Dedifferentiated amniotic fluid mesenchymal stem cell (primary cell): ENCODE data around the gene TMCC1.
"Not testable (repeated sequence)": the region's sequence is repeated elsewhere in the genome, so short reads cannot be mapped to it uniquely, and the experiment has no call there.

Source experiments
- DNase-seq: peaks from one replicate; pipeline ENCODE4 v3.0.0-alpha.2; 2016; ENCODE audit errors: extremely low spot score

TMCC1 gene

DNA sequence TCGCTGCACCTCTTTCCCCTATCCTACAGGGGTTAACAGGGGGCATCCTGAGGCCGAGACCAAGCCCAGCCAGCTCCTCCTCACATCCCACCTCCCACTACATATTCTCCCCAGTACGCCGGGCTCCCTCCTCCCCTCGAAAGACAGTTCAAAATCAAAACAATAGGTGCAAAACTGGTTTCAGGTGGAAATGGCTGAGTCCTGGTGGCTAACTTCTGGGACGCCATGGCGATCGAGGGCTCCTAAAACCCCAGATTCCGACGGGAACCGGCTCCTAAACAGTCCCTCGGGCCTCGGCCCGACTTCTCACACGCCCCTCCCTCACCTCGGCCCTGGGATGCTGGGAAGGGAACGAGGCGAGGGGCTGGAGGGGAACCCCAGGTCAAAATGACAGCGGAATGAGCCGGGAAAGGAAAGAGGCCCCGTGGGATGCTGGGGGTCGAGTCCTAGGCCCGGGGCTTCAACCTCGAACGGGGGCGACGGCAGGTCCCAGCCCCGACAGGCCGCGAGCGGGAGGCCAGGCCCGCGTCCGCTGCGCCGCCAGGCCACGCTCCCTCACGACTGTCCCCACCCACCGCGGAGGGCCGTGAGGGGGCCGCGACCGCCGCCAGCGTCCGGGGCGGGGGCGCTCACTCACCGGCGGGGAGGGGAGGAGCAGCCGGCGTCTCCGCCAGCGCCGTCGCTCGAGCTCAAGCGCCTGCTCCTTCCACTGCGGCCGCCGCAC, 492 bp downstream of the TMCC1 start:
- peak; percentile 16 for DNase-seq

DNA sequence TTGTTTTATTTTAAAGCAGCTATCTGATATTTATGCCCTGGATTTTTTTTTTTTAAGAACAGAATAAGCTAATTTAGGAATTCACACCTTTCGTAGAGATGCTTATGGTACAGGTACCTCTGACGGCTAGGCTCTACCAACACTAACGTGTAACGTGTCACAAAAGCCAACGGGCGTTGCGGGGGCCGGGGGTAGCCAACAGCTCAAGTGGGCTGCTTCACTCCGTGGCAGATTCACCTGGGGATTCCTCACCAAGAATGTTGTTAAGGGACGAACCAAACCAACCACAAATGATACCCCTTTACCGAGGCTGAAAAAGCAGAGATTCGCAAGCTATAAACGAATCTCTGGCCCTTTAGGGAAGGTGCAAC, 1.0 kb downstream of the TMCC1 start:
- DNase-seq: no peak

DNA sequence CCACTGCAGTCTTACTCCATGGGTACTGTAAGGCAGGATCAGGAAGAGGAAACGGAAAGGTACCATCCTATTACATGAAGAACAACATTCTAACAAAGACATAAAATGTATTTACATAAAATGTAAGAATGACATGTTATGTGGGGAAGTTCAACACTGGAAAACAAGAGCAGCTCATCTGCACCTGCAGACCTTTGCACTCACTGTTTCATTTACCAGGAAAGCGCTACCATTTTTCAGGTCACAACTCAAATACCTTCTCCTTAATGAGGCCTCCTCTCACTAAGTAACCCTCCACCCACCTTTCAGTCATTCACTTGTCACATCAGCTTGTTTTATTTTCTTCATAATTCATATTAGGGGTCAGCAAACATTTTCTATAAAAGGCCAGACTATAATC, 2.6 kb downstream of the TMCC1 start:
- no peak for DNase-seq

DNA sequence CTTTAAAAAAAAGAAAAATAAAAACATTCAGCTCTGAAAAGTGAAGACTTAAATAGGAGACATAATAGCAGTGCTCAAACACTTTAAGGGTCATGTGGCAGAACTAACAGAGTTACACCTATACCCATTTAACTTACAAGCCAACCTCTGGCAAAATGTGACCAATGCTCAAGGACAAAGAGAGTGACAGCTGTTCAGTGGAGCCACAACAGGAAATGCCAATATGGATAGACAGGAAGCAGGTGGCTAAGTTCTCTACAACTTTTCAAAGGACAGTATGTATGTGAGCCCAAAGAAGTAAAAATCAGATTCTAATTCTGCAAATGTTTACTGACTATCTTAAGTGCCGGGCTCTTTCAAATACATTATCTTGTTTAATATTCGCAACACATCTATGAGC, 3.4 kb downstream of the TMCC1 start:
- no peak for DNase-seq

DNA sequence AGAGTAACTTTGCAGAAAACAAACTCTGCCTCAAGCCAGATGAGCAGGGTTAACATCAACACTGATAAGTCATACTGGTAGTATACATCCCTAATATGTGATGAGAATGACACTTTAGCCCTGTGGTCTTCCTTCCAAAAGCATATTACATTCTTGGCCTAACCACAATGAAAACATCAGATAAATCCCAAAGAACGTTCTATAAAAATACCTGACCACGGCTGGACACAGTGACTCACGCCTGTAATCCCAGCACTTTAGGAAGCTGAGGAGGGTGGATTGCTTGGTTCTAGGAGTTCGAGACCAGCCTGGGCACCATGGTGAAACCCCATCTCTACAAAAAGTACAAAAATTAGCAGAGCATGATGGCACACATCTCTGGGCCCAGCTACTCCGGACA, 4.7 kb downstream of the TMCC1 start:
- peak; percentile 66 for DNase-seq

DNA sequence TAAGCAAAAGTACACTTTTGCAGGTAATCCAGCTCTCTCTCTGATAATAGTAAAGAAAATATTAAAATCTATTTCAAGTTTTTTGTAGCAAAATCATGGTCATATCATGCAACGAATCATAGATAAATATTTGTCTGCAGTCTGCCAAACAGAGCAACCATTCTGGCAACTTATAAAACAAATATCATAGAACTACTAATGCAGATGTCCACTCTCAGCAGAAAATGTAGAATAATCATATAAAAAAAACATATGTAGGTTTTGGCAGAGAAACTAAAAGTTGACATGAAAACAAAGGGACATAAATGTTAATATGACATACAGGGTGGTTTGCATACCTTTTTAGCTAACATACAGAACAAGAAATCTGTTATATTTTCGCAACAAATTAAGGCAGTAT, 12.2 kb downstream of the TMCC1 start:
- no peak for DNase-seq

DNA sequence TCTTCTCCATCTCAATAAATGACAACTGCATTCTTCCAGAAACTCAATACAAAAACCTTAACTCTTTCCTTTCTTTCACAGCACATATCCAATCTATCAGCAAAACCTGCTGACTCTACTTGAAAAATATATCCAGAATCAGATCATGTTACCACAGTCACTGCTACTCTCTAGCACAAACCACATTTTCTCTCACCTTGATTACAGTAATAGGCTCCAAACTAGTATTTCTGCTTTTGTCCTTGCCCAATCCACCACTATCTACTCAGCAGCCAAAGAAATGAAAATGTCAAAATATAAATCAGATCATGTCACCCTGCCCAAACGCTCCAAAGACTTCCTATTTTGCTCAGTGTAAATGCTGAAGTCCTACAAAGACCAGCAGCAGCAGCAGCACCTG, 15.2 kb downstream of the TMCC1 start:
- DNase-seq: no peak

DNA sequence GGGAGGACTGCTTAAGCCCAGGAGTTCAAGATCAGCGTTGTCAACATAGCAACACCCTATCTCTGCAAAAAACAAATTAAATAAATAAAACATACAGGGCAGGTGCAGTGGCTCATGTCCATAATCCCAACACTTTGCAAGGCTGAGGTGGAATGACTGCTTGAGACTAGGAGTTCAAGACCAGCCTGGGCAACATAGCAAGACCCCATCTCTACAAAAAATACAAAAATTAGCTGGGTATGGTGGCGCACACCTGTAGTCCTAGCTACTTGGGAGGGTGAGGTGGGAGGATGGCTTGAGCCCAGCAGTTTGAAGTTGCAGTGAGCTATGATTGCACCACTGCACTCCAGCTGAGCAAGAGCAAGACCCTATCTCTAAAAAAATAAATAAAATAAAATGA, 19.0 kb downstream of the TMCC1 start:
- DNase-seq: not testable (repeated sequence)

DNA sequence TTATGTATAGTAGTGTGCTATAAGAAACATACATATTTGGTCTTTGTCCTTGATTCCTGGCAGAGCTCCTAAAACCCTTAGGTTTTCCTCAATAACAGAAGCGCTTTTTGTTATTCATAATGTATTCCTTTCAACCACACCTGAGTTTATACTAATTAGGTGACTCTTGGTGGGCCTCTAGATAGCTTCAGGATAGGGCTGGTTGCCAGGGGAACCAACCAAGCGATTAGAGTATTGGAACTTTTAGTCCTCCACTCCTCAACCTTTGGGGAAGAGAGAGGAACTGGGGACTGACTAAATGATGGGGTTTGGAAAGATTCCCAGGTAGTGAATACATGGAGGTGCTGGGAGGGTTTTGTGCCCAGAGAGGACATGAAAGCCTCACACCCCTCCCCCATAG, 24.6 kb downstream of the TMCC1 start:
- DNase-seq: no peak

DNA sequence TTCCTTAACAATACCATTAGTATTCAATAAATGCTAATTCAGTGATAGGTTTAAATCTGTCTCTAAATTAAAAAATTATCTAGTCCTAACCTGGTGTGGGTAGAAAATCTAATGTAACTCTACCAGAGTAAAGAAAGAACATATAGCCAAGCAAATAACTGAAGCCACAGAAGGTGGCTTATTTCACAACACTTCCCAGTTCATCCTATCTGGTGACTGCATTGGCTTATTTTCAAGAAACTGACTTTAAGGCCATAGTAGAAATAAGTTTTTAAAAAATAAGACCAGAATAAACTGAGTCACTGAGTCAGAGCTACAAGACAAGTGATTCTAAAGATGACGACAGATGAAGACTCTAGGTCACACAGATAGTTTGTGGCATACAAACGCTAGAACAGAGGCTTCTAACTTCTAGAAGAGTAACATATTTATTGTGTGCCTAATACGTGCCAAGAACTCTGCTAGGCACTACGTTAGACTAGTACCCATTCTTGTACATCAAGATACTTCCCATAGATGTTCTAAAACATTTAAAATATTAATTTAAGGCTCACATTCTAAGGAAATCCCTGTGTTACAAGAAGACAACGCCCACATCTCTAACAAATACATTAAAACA, 25.9 kb downstream of the TMCC1 start:
- DNase-seq: no peak

DNA sequence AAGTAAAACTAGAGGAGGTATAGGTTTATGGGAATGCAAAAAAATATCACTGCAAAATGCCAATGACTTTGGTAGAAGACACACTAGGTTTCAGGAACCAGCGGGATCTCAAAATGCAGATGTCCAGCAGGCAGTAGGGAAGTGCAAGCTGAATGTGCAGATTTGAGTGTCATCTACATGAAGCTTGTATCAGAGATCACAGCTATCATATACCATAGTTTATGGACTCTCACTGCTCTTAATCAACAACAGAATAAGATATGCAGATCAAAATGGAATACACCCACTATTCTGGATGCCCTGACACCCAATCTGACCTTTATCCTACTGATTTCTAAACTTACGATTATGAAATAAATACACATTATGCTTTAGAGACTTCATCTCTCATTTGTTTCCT, 27.7 kb downstream of the TMCC1 start:
- no peak for DNase-seq

DNA sequence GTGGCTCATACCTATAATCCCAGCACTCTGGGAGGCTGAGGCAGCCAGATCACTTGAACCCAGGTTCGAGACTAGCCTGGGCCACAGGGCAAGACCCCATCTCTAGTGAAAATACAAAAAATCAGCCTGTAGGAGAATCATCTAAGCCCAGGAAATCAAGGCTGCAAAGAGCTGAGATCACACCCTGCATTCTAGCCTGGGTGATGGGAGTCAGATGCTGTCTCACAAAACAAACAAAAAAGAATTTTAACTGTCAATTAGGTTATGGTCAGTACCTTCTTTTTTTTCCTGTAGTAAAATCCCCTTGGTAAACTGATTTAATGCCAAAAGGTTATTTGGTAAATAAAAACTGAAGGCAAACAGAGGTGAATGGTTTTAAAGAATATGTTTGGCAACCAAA, 29.0 kb downstream of the TMCC1 start:
- DNase-seq: no peak

DNA sequence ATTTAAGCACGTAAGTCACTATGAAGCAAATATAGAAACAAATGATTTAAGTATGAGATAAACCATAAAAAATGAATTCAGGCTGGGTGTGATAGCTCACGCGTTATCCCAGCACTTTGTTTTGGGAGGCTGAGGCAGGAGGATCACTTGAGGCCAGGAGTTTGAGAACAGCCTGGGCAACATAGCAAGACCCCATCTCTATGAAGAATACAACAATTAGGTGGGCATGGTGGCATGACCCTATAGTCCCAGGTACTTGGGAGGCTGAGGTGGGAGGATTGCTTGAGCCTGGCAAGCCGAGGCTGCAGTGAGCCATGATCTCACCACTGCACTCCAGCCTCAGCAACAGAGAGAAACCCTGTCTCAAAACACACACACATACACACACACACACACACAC, 34.2 kb downstream of the TMCC1 start:
- DNase-seq: no peak

DNA sequence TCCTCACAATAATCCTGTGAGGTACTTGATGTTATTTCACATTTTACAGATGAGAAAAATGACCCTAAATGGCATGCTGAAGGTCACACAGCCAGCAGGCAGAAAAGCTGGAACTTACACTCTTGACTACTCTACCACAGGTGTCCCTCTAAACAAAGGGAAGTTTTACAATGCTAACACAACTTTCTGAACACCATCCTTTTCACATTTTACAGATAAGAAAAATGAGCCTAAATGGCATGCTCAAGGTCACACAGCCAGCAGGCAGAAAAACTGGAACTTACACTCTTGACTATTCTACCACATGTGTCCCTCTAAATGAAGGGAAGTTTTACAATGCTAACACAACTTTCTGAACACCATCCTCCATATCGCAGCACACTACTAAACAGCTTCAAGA, 35.6 kb downstream of the TMCC1 start:
- no peak for DNase-seq

DNA sequence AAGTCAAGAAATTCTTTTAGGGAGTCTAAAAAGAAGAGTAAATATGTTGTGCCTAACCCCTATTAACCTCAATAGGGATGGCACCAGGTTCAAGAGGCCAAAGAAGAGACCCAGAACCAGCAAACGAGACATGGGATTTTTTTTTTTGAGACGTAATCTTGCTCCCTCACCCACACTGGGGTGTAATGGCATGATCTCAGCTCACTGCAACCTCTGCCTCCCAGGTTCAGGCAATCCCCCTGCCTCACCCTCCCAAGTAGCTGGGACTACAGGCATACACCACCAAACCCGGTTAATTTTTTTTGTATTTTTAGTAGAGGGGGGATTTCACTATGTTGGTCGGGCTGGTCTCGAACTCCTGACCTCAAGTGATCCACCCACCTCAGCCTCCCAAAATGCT, 36.7 kb downstream of the TMCC1 start:
- not testable (repeated sequence) for DNase-seq

DNA sequence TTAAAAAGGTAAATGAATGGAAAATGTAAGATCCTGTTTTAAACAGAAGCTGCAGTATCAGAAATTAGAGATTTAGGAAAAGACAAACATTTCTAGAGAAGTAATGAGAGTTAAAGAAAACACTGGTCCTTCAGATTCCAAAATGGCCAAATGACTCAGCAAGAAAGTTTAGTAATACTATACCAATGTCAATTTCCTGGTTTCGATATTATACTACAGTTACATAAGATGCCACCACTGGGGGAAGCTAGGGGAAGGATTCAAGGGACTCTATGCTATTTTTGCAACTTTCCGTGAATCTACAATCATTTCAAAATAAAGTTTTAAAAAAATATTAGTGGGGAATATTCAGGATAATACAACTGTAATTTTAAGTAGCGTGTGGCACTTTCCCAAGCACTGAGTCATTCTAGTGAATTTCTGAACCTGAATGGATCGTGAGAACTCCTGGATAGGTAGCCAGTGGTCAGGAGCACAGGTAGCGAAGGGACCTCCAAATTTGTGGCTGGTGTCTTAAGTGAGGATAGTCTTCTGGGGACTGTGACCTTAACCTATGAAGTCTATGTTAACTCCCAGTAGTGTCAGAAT, 37.6 kb downstream of the TMCC1 start:
- peak; percentile 65 for DNase-seq

DNA sequence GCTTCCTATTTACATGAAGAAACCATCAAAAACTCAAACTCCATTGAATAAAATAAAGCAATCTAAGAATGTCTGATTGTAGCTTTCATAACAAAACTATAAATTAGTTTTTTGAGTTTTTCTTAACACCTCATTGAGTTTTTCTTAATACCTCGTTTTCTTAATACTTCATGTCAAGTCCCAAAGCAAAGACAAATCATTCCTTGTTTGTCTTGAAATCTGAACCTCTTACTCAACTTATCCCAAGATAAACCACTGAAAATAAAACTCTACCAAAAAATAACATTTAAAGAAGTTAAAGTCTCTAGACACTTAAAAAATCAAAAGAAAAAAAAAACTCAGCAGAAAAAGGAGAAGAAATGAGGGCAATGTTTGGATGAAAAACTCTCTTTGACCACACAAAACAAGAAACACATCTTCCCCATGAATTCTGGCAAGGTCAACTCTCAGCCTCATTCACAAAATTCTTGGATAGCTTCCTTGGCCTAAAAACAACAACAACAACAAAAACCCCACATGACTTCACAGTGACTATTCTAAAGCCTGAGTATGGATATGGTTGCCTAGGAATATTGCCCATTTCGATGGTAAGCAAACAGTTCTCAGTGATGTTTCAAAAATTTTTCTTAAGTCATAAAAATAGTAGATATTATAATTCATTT, 38.2 kb downstream of the TMCC1 start:
- peak; percentile 62 for DNase-seq

DNA sequence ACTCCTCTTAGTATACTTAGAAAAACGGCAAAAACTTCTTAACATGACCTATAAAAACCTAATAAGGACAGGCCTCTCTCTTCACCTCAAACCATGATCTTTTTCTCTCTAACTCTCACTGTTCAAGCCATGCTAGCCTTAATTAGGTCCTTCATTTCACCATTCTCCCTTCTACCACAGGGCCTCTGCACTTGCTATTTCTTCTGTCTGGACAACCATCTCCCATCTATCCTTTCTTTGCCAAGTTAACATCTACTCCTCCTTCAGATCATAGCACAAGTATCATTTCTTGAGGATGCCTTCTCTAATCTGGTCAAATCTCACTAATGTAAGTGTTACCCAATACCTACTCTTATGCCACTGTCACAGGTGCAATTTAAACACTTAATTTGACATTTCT, 39.1 kb downstream of the TMCC1 start:
- DNase-seq: no peak

DNA sequence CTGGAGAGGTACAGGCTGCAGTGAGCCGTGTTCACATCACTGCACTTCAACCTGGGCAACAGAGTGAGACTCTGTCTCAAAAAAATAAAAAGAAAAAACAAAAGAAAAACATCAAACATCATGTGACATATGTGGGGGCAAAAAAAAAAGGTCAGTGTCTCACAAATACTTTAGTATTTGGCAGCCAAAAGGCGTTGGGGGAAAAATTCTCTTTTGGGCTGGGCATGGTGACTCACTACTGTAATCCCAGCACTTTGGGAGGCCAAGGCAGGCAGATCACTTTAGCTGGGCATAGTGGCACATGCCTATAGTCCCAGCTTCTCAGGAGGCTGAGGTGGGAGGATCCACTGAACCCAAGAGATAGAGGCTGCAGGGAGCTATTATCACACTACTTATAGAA, 47.6 kb downstream of the TMCC1 start:
- no peak for DNase-seq

DNA sequence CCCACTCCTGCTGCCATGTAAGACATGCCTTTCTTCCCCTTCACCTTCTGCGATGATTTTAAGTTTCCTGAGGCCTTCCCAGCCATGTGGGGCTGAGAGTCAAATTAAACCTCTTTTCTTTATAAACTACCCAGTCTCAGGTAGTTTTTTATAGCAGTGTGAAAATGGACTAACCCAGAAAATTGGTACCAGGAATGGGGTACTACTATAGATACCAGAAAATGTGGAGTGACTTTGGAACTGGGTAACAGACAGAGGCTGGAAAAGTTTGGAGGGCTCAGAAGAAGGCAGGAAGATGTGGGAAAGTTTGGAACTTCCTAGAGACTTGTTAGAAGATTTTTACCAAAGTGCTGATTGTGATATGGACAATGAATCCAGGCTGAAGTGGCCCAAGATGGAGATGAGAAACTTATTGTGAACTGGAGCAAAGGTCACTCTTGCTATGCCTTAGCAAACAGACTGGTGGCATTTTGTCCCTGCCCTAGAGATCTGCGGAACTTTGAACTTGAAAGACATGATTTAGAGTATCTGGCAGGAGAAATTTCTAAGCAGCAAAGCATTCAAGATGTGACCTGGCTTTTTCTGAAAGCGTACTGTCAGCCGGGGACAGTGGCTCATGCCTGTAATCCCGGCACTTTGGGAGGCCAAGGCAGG, 52.7 kb downstream of the TMCC1 start:
- DNase-seq: no peak

DNA sequence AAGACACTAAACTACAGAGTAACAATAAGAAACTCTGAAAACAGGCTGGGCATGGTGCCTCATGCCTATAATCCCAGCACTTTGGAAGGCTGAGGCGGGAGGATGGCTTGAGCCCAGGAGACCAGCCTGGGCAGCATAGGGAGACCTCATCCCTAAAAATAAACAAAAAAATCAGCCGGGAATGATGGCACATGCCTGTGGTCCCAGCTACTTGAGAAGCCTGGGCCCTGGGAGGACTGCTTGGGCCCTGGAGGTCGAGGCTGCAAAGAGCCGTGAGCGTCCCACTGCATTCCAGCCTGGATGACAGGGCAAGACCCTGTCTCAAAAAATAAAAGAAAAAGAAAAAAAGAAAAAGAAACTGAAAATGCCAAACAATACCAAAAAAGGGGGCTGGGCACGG, 55.4 kb downstream of the TMCC1 start:
- no peak for DNase-seq

DNA sequence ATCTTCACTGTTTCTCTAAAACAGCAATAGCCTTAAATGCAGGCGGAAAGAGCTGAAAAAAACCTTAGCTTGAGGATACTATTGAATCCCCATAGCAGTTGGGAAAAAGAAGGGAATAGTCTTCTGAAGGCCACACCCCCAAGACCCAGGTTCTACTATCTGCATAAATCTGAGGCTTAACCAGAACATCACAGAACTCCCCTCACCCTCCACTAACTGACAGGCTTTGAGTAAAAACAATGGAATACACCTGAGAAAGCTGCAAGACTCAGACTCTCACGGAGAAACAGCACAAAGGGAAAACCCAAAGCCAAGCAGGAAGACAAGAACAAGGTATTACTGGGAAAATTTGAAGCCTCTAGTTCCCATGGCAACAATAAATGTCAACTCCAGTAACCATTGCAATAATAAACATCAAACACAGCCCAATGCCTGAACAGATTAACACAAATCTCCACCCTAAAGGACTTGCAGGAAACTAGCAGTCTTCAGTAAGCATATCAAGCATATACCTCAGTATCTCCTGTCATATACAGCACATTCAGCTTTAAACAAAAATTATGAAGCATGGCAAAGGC, 56.4 kb downstream of the TMCC1 start:
- DNase-seq: no peak
